ENCODE results near the gene MYCBPAP.

- TF ChIP-seq POLR2A (IDR thresholded peaks at IDR 0.05), result no peak
- TF ChIP-seq CTCF (IDR thresholded peaks at IDR 0.05), result peak; percentile 17 to 50 (median 32)
Observed at GRCh38 chr17:50501054-50501453, 7.2 kb upstream of the MYCBPAP start.
